Testis (tissue), 3 donors: ENCODE results near the gene TMEM120B. TPM values are rescaled to one million over a fixed set of nuclear protein-coding genes. Genes with fewer than 3 reads are reported as not detected.

Experiments
- DNase-seq: peaks from one replicate; pipeline ENCODE4 v3.0.0-alpha.2; 2019
- H3K27ac ChIP-seq, 2 donors: fragments of 200-600 bp; sonication (generic); one replicate each; pipeline ENCODE4 v1.5.1; 2019
- H3K27me3 ChIP-seq: fragments of 200-600 bp; sonication (generic); one replicate; pipeline ENCODE4 v1.5.1; 2019
- H3K36me3 ChIP-seq: fragments of 200-600 bp; sonication (generic); one replicate; pipeline ENCODE4 v1.5.1; 2017; ENCODE audit warnings: low read depth; ENCODE audit errors: missing control alignments
- H3K4me1 ChIP-seq: fragments of 200-600 bp; sonication (generic); one replicate; pipeline ENCODE4 v1.5.1; 2019
- H3K4me3 ChIP-seq, 2 donors: fragments of 200-600 bp; sonication (generic); one replicate each; pipeline ENCODE4 v1.5.1; 2017 to 2019
- H3K9me3 ChIP-seq: fragments of 200-600 bp; sonication (generic); one replicate; pipeline ENCODE4 v1.5.1; 2017
- CTCF ChIP-seq, 3 experiments: fragments of 450-650 bp in 2 of 3; fragments of 200-600 bp in 1 of 3; sonication (generic) in 1 of 3; IDR thresholded peaks; one replicate each; pipeline ENCODE4 v1.5.1; 2016 to 2019; ENCODE audit warnings: antibody characterized with exemption in 3 of 3, mild to moderate bottlenecking in 2 of 3, moderate library complexity in 1 of 3
- POLR2A ChIP-seq: fragments of 450-650 bp; IDR thresholded peaks from one replicate; pipeline ENCODE4 v1.6.1; 2017; ENCODE audit warnings: antibody characterized with exemption, mild to moderate bottlenecking, moderate library complexity
- WGBS, 2 donors: methylation state at CpG; one replicate each; pipeline ENCODE4 v1.1.5; 2018; 5-methylcytosine and 5-hydroxymethylcytosine counted together
- intact Hi-C: fragments of 100-400 bp; cut with DNase I; formaldehyde crosslinking; loops from one replicate; pipeline ENCODE4 v1.15.1; 2023; ENCODE audit warnings: low total_unique reads
- polyA plus RNA-seq: library from polyadenylated mRNA; stranded (reverse); fragments of 350-450 nt; fragmentation: Illumina TruSeq; extraction: RNeasy Lipid Tissue Mini Kit (QIAGEN cat#74804); gene quantifications from one replicate; pipeline ENCODE4 v1.2.3, GENCODE V29; 2014; ENCODE audit warnings: low read depth, low replicate concordance; ENCODE audit not compliant: insufficient read depth
- total RNA-seq, 2 donors: library from RNA; depleted of rRNA; stranded (reverse); fragments of >200 nt; gene quantifications; one replicate each; pipeline ENCODE4 v1.2.3, GENCODE V29; 2016

Gene TMEM120B
- total and polyA plus RNA-seq, 3 donors from 2014 or later, result 4.9 to 17.2 (median 16.9) TPM

GRCh38 chr12:121827351-121828099 lies 115.0 kb downstream of the TMEM120B start:
- Histone ChIP-seq H3K27me3 (no peaks in the 10 kb centered on the region), H3K4me3 (no peak overlapping the region), H3K4me1 (no peaks in the 10 kb centered on the region), H3K36me3 (no peaks in the 10 kb centered on the region), H3K27ac (no peak overlapping the region), H3K9me3 (no peaks in the 10 kb centered on the region)
- no peak for DNase-seq
- no peak for TF ChIP-seq POLR2A
- no peak for TF ChIP-seq CTCF (IDR thresholded peaks at IDR 0.05)
- intact Hi-C loops, result no loop called here
- 94 to 96% methylated on average over 40 to 48 of the region's 48 CpGs for WGBS, 2 donors

GRCh38 chr12:121828306-121828705 lies 115.8 kb downstream of the TMEM120B start:
- Histone ChIP-seq H3K27me3 (no peaks in the 10 kb centered on the region), H3K36me3 (no peaks in the 10 kb centered on the region)

GRCh38 chr12:121828826-121829225 lies 116.3 kb downstream of the TMEM120B start:
- no peaks in the 10 kb centered on the region for H3K9me3 ChIP-seq
- no peaks in the 10 kb centered on the region for H3K4me1 ChIP-seq
- intact Hi-C loops, result no loop called here
- no peaks in the 10 kb centered on the region for H3K36me3 ChIP-seq
- no peak overlapping the region for H3K27ac ChIP-seq
- no peak for DNase-seq
- WGBS, 2 donors, result 87 to 91% methylated on average over 9 of the region's 9 CpGs
- TF ChIP-seq POLR2A (no peak), CTCF (IDR thresholded peaks at IDR 0.05) (no peak)
- H3K27me3 ChIP-seq, result no peaks in the 10 kb centered on the region
- no peak overlapping the region for H3K4me3 ChIP-seq

More at GRCh38 chr12:121828306-121828705, 115.8 kb downstream of the TMEM120B start:
- Histone ChIP-seq H3K9me3 (no peaks in the 10 kb centered on the region), H3K4me1 (no peaks in the 10 kb centered on the region), H3K4me3 (no peak overlapping the region), H3K27ac (no peak overlapping the region)
- no peak for TF ChIP-seq POLR2A
- no peak for TF ChIP-seq CTCF (IDR thresholded peaks at IDR 0.05)
- WGBS, 2 donors, result 88 to 89% methylated on average over 8 of the region's 8 CpGs
- intact Hi-C loops, result no loop called here
- DNase-seq, result no peak

GRCh38 chr12:121829250-121829918 lies 116.8 kb downstream of the TMEM120B start:
- Histone ChIP-seq H3K27me3 (no peaks in the 10 kb centered on the region), H3K27ac (no peak overlapping the region), H3K36me3 (no peaks in the 10 kb centered on the region), H3K4me1 (no peaks in the 10 kb centered on the region), H3K9me3 (no peaks in the 10 kb centered on the region), H3K4me3 (no peak overlapping the region)
- 82 to 87% methylated on average over 7 of the region's 7 CpGs for WGBS, 2 donors
- TF ChIP-seq CTCF (IDR thresholded peaks at IDR 0.05), result no peak
- TF ChIP-seq POLR2A, result no peak
- DNase-seq, result no peak
- intact Hi-C loops, result no loop called here
